Measurements from ENCODE around the gene ALG9.

Gene ALG9

GRCh38 chr11:111819161-111819828 lies 52.1 kb downstream of the ALG9 start:
- Histone ChIP-seq H3K9me3 (ENCODE audit: insufficient read depth, low read length) (no peaks in the 10 kb centered on the region), H3K4me3 (ENCODE audit: low read length) (no peak overlapping the region), H3K27ac (ENCODE audit: low read length) (no peak overlapping the region), H3K4me1 (ENCODE audit: low read length) (no peaks in the 10 kb centered on the region; the same call in 1 of the 2 replicates), H2AFZ (ENCODE audit: low read depth, low read length) (no peak overlapping the region), H4K20me1 (ENCODE audit: insufficient read depth, low read length) (no peaks in the 10 kb centered on the region), H3K9ac (ENCODE audit: low read length) (no peak overlapping the region), H3K4me2 (ENCODE audit: low read length) (no peak overlapping the region), H3K36me3 (replicated peaks; ENCODE audit: low read depth, low read length) (peaks cover 9% of the 10 kb centered on the region), H3K27me3 (ENCODE audit: low read depth, low read length) (no peaks in the 10 kb centered on the region), H3K79me2 (ENCODE audit: low read length) (no peaks in the 10 kb centered on the region)
- TF ChIP-seq CTCF (IDR thresholded peaks at IDR 0.05; ENCODE audit: low read depth, low read length) = no peak
- no peak for TF ChIP-seq EZH2phosphoT487 (IDR thresholded peaks at IDR 0.05; ENCODE audit: low read depth)

- Histone ChIP-seq H3K36me3 (replicated peaks; ENCODE audit: low read depth, low read length) (peaks cover 13% of the 10 kb centered on the region), H3K9ac (ENCODE audit: low read length) (no peak overlapping the region), H3K4me3 (ENCODE audit: low read length) (no peak overlapping the region), H3K4me2 (ENCODE audit: low read length) (no peak overlapping the region), H3K4me1 (ENCODE audit: low read length) (no peaks in the 10 kb centered on the region), H4K20me1 (ENCODE audit: insufficient read depth, low read length) (no peaks in the 10 kb centered on the region), H2AFZ (ENCODE audit: low read depth, low read length) (no peak overlapping the region), H3K9me3 (ENCODE audit: insufficient read depth, low read length) (no peaks in the 10 kb centered on the region), H3K27ac (ENCODE audit: low read length) (no peak overlapping the region), H3K79me2 (ENCODE audit: low read length) (no peaks in the 10 kb centered on the region), H3K27me3 (ENCODE audit: low read depth, low read length) (no peaks in the 10 kb centered on the region)
- TF ChIP-seq EZH2phosphoT487 (IDR thresholded peaks at IDR 0.05; ENCODE audit: low read depth) (no peak), CTCF (IDR thresholded peaks at IDR 0.05; ENCODE audit: low read depth, low read length) (no peak)
Observed at GRCh38 chr11:111815489-111815888, 55.9 kb downstream of the ALG9 start.

DNA sequence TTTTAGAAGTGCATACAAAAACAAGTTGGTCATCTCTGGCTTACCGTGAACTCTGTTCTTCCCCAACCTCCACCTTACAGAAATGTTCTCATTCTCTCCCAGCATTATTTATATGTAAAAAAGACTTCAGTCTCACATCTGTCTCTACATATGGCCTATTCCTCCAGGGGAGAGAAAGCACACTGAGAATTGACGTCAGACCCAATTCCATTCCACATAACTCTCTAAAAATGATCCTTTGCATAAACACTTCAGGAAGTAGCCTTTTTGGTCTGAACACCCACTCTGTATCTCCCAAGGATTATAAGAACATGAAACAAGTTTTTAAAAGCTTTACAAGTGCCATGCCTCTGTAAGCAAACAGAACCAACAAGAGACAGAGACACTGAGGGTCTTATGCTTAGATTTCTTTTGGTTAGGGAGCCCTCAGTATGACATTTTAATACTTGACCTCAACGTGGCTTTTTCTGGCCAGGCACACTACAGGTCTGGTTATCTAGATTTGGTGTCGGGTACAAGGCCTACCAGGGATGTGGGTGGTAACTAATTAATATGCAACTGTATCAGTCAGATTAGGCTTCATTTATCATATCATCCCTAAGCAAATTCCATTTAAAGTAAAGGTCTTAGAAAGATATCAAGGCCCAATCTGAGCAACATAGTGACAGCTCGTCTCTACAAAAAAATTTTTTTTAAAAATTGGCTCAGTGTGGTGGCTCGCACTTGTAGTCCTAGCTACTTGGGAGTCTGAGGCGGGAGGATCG lies 56.6 kb downstream of the ALG9 start:
- Histone ChIP-seq H3K4me3 (ENCODE audit: low read length) (no peak overlapping the region), H3K36me3 (replicated peaks; ENCODE audit: low read depth, low read length) (peaks cover 16% of the 10 kb centered on the region), H3K4me1 (ENCODE audit: low read length) (no peaks in the 10 kb centered on the region), H3K9ac (ENCODE audit: low read length) (no peak overlapping the region), H3K9me3 (ENCODE audit: insufficient read depth, low read length) (no peaks in the 10 kb centered on the region), H4K20me1 (ENCODE audit: insufficient read depth, low read length) (no peaks in the 10 kb centered on the region), H3K27ac (ENCODE audit: low read length) (no peak overlapping the region), H2AFZ (ENCODE audit: low read depth, low read length) (no peak overlapping the region), H3K79me2 (ENCODE audit: low read length) (no peaks in the 10 kb centered on the region), H3K4me2 (ENCODE audit: low read length) (no peak overlapping the region), H3K27me3 (ENCODE audit: low read depth, low read length) (no peaks in the 10 kb centered on the region)
- TF ChIP-seq CTCF (IDR thresholded peaks at IDR 0.05; ENCODE audit: low read depth, low read length) = no peak
- no peak for TF ChIP-seq EZH2phosphoT487 (IDR thresholded peaks at IDR 0.05; ENCODE audit: low read depth)

GRCh38 chr11:111814106-111814505 lies 57.3 kb downstream of the ALG9 start:
- Histone ChIP-seq H4K20me1 (ENCODE audit: insufficient read depth, low read length) (no peaks in the 10 kb centered on the region), H3K4me3 (ENCODE audit: low read length) (no peak overlapping the region), H3K4me1 (ENCODE audit: low read length) (no peaks in the 10 kb centered on the region), H3K36me3 (replicated peaks; ENCODE audit: low read depth, low read length) (peaks cover 20% of the 10 kb centered on the region), H3K4me2 (ENCODE audit: low read length) (no peak overlapping the region), H3K27ac (ENCODE audit: low read length) (no peak overlapping the region), H3K9me3 (ENCODE audit: insufficient read depth, low read length) (no peaks in the 10 kb centered on the region), H3K9ac (ENCODE audit: low read length) (no peak overlapping the region), H3K79me2 (ENCODE audit: low read length) (no peaks in the 10 kb centered on the region), H2AFZ (ENCODE audit: low read depth, low read length) (no peak overlapping the region), H3K27me3 (ENCODE audit: low read depth, low read length) (no peaks in the 10 kb centered on the region)
- TF ChIP-seq CTCF (IDR thresholded peaks at IDR 0.05; ENCODE audit: low read depth, low read length) = no peak
- TF ChIP-seq EZH2phosphoT487 (IDR thresholded peaks at IDR 0.05; ENCODE audit: low read depth) = no peak
